Activated gamma-delta T cell (primary cell): ENCODE results near the gene LHFPL6.
A peak's percentile ranks its signal among the peaks of the same experiment; 100 is the strongest.

Experiments
- DNase-seq: peaks from one replicate; lab custom pipeline; 2025; lab: John Stamatoyannopoulos, UW
- total RNA-seq, 2 donors: gene quantifications; one replicate each; lab custom pipeline; 2026; lab: John Stamatoyannopoulos, UW

Gene LHFPL6
- 0 to 0.44 reads per million in 2 donors for total RNA-seq

GRCh38 chr13:39602614-39603366 lies at the start of gene LHFPL6:
Gene LHFPL6, minus strand, starts transcription at chr13:39603193.
- DNase-seq = peak; percentile 12

- no peak for DNase-seq
Measured at GRCh38 chr13:39646122-39646521, 43.1 kb upstream of the LHFPL6 start.

DNA sequence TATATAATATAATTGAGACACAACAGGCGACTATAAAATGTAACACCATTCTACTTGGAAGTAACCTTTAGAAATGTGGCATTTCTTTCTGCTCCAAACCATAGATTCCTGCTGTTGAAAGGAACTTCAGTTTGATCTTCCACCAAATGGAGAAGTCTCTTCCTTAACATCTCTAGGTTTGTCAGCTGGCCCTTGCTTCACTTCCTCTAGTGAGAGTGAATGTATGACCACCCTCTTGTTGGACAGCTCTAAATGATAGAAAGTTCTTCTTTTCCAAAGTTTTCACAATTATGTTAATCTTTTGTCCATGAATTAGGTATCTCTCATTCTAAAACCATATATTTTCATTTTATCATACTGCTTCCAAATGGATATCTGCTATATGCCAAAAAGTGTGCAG lies 38.7 kb upstream of the LHFPL6 start:
- DNase-seq = no peak

GRCh38 chr13:39637890-39638289 lies 34.9 kb upstream of the LHFPL6 start:
- no peak for DNase-seq

- DNase-seq = no peak
Measured at GRCh38 chr13:39635564-39635963, 32.6 kb upstream of the LHFPL6 start.

- no peak for DNase-seq
Measured at GRCh38 chr13:39632994-39633393, 30.0 kb upstream of the LHFPL6 start.

GRCh38 chr13:39631307-39631706 lies 28.3 kb upstream of the LHFPL6 start:
- DNase-seq = no peak

- DNase-seq = no peak
Measured at GRCh38 chr13:39623466-39623865, 20.5 kb upstream of the LHFPL6 start.

- no peak for DNase-seq
Measured at GRCh38 chr13:39618561-39618960, 15.6 kb upstream of the LHFPL6 start.

- DNase-seq = no peak
Measured at GRCh38 chr13:39616087-39616694, 13.2 kb upstream of the LHFPL6 start.

GRCh38 chr13:39612023-39612637 lies 9.1 kb upstream of the LHFPL6 start:
- no peak for DNase-seq

GRCh38 chr13:39607876-39608275 lies 4.9 kb upstream of the LHFPL6 start:
- no peak for DNase-seq

DNA sequence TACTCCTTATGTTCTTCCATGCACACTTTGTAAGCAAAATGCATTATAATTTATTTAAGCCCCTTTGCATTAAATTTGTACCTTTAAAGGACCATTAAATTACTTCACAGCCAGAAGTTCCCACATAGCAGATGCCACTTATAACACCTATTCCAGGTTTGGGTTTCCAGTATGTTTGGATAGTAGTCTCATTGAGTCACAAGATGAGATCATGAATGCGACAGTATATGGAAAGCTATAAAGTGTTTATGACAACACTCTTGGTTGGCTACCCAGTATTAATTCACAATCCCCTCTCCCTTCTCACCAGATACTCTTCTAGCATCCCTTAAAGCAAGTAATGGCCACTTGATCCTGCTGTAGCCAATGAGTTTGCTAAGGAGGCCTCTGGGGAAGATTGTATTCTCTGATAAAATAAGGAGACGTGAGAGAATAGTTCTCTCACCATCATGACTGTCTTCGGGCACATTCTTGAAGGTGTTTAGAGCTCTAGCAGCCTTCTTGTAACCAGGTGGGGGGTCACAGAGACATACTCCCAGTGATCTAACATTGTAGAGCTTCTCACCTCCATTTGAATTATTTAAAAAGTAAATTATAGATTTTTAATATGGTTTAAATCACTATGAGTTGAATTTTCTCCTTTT lies 2.8 kb upstream of the LHFPL6 start:
- DNase-seq = no peak

DNA sequence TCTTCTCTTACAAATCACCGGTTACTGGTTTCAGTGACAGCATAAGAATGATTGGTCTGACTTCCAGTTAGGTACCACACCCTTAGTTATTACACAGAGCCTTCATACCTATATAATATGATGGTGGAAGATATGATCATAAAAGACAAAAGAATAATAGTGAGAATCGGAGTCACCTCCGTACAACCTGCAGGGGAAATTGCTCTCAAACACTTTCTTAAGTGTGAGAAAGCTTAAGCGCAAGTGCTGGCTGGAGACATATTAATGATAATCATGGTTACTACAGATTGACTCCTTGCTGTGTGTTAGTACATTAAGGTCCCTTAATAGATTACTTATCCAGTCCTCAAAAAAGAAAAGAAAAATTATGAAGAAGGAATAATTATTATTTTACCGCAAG lies 1.8 kb upstream of the LHFPL6 start:
- no peak for DNase-seq

GRCh38 chr13:39603424-39603947 lies 493 bp upstream of the LHFPL6 start:
- DNase-seq = no peak

DNA sequence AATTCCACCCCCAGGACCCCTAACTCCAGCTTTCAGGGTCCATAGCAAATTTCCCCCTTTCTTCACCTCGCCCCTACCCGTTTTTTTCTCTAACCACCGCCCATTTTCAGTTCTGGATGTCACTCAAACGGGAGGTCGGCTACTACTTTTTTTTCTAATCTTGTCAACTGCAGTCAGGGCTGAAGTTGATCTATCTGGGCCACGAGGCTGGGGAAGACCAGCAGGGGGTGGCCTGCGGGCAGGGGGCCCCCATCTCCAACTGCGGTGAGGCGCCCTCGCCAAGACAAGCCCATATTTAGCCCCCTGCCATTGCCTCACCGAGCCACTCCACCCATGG lies 748 bp downstream of the LHFPL6 start:
- DNase-seq = no peak

GRCh38 chr13:39601636-39602035 lies 1.4 kb downstream of the LHFPL6 start:
- DNase-seq = no peak

GRCh38 chr13:39600766-39601165 lies 2.2 kb downstream of the LHFPL6 start:
- no peak for DNase-seq

- DNase-seq = no peak
Measured at GRCh38 chr13:39599842-39600241, 3.2 kb downstream of the LHFPL6 start.

DNA sequence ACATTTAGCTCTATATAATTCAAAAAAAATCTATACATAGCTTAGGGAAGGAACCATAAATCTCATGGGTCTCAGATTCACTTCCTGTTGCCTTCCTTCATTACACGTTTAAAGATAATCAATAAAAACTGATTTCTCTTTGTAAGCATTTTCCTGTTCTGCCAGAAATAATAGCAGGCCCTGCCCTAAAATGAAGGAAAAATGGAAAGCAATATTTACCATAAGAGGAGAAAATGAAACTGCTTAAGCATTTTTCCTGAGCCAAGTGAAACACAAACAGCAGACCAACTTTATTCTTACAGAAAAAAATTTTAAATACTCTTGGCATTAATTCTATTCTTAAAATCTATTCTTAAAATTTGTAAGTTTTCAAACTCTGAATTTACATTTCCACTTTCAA lies 4.0 kb downstream of the LHFPL6 start:
- DNase-seq = no peak

DNA sequence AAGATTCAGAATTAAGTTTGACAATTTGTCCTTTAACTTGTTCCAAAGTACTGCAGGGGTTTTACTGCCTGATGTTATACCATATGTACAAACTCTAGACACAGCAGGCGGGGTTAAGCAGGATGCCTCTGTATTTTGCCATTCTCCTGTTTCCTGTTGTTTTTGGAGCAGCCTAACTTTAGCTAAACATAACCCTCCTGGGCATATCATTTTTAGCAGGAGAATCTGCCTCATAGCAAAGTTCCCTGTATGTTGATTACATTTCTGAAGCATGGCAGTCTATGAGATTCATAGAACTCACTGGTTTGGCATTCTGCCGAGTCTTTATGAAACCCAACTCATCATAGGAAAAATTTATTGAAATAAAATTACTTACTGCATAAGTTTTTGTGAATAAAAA lies 5.2 kb downstream of the LHFPL6 start:
- DNase-seq = no peak

DNA sequence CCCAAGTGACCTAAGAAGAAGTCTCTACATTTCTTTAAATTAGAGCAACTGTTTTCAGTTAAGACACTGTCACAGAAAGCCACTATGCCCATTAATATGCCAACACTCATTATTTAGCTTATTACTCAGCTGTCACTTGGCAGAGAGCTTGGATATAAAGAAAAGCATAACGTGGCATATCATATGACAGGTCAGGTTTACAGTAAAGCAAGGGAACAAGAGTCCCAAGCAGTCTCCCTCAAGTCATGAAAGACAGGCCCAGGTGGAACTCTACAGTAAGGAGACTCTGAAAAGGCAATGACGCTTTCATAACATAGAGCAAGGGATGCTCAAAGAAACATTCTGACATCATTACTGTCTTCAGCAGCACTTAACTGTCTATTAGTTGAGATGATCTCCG lies 6.3 kb downstream of the LHFPL6 start:
- no peak for DNase-seq

GRCh38 chr13:39596176-39596575 lies 6.8 kb downstream of the LHFPL6 start:
- DNase-seq = no peak
